Activated T-cell treated with anti-CD3 and anti-CD28 coated beads, Interleukin-2, amount 50 U/mL, for 48 hours (primary cell): Measurements from ENCODE around the gene MED12L.

Experiments
- DNase-seq, 2 experiments: peaks; one replicate each; pipeline ENCODE4 v3.0.0-alpha.2; 2020

MED12L gene

GRCh38 chr3:151331696-151332095, 246.2 kb downstream of the MED12L start:
- no peak for DNase-seq

GRCh38 chr3:151345859-151346258, 260.4 kb downstream of the MED12L start:
- no peak for DNase-seq

- no peak for DNase-seq
These were observed 260.8 kb downstream of the MED12L start for GRCh38 chr3:151346292-151346691.

GRCh38 chr3:151347432-151347831, 262.0 kb downstream of the MED12L start:
- no peak for DNase-seq

GRCh38 chr3:151350656-151351055, 265.2 kb downstream of the MED12L start:
- no peak for DNase-seq

- DNase-seq: no peak
These were observed 265.8 kb downstream of the MED12L start for GRCh38 chr3:151351219-151351618.

- no peak for DNase-seq
These were observed 266.2 kb downstream of the MED12L start for GRCh38 chr3:151351648-151352047.

GRCh38 chr3:151356794-151357462, 271.5 kb downstream of the MED12L start:
- DNase-seq: no peak

- no peak for DNase-seq
These were observed 272.0 kb downstream of the MED12L start for GRCh38 chr3:151357463-151357850.

- DNase-seq: no peak
These were observed 277.3 kb downstream of the MED12L start for GRCh38 chr3:151362751-151363174.

GRCh38 chr3:151366993-151367392, 281.5 kb downstream of the MED12L start:
- DNase-seq: no peak

GRCh38 chr3:151367448-151367847, 282.0 kb downstream of the MED12L start:
- DNase-seq: no peak

- DNase-seq: no peak
These were observed 286.1 kb downstream of the MED12L start for GRCh38 chr3:151371526-151371925.

GRCh38 chr3:151372063-151372820, 286.8 kb downstream of the MED12L start:
- DNase-seq: no peak

- DNase-seq: no peak
These were observed 292.4 kb downstream of the MED12L start for GRCh38 chr3:151377768-151378385.

GRCh38 chr3:151379083-151379734, 293.7 kb downstream of the MED12L start:
- DNase-seq: peak in 1 of 2 experiments; percentile 22

GRCh38 chr3:151382671-151383070, 297.2 kb downstream of the MED12L start:
- DNase-seq: no peak

GRCh38 chr3:151383111-151383510, 297.6 kb downstream of the MED12L start:
- DNase-seq: no peak

- DNase-seq: no peak
These were observed 298.5 kb downstream of the MED12L start for GRCh38 chr3:151383956-151384355.

GRCh38 chr3:151384741-151385174, 299.3 kb downstream of the MED12L start, which contains the start of gene P2RY12:
Gene P2RY12 (minus strand): TSS chr3:151384753. CDS start chr3:151338845, 45,908 bp downstream.
- no peak for DNase-seq

- no peak for DNase-seq
These were observed 300.6 kb downstream of the MED12L start for GRCh38 chr3:151386056-151386455.

- no peak for DNase-seq
These were observed 302.0 kb downstream of the MED12L start for GRCh38 chr3:151387432-151387831.

GRCh38 chr3:151387842-151388241, 302.4 kb downstream of the MED12L start:
- no peak for DNase-seq
